ENCODE data around the gene HAGH.

Gene HAGH

GRCh38 chr16:1759511-1759910 lies 67.1 kb downstream of the HAGH start:
- Mint-ChIP-seq H3K9me3 (ENCODE audit: low read depth) (no peaks in the 10 kb centered on the region), H3K27me3 (no peaks in the 10 kb centered on the region), H3K4me3 (no peak overlapping the region), H3K36me3 (no peaks in the 10 kb centered on the region), H3K27ac (no peak overlapping the region), H3K4me1 (ENCODE audit: low read depth) (peaks cover 5% of the 10 kb centered on the region)

- H3K9me3 Mint-ChIP-seq (ENCODE audit: low read depth): no peaks in the 10 kb centered on the region
- H3K4me1 Mint-ChIP-seq (ENCODE audit: low read depth): peaks cover 5% of the 10 kb centered on the region
- no peaks in the 10 kb centered on the region for H3K27me3 Mint-ChIP-seq
- H3K4me3 Mint-ChIP-seq: no peak overlapping the region
- no peak overlapping the region for H3K27ac Mint-ChIP-seq
- H3K36me3 Mint-ChIP-seq: no peaks in the 10 kb centered on the region
Measured at GRCh38 chr16:1758923-1759322, 67.7 kb downstream of the HAGH start.

DNA sequence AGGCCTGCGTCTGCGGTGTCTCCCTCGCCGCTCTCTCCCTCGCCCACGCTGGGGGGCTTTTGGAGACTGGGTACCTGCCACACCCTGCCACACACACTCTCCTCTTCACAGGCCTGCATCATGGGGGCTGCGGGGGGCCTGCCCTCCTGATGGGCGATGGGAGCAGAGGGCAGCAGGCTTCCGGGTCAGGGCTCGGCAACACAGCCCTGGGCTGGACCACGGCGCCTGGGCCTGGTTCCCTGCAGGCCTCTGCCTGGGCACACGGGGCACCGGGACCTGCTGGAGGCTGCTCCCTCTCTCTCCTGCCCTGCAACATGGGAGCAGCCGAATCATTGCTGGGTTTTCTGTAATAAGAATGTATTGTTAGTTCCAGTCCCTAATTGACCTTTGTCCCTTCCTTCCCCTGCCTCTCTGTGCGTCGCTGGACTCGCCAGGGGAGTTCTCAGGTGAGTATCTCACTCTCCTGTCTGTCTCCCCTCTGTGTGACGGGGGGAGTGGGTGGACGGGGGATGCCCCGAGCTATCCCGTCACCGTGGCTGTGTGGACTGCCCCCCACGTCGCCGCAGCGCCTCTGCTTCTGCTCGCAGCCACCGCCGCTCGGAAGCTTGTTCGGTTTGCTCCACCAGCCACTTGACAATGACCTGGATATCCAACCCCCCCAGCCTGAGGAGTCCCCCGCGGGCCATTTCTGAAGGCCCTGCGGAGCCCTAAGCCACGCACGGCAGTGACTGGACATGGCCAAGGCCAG lies 68.7 kb downstream of the HAGH start:
- Mint-ChIP-seq H3K9me3 (ENCODE audit: low read depth) (no peaks in the 10 kb centered on the region), H3K4me3 (no peak overlapping the region), H3K27ac (no peak overlapping the region), H3K4me1 (ENCODE audit: low read depth) (peaks cover 5% of the 10 kb centered on the region), H3K27me3 (no peaks in the 10 kb centered on the region), H3K36me3 (no peaks in the 10 kb centered on the region)
